Pancreas (tissue), 10 donors: Measurements from ENCODE around the gene ZNF165. TPM values are rescaled to one million over a fixed set of nuclear protein-coding genes. Genes with fewer than 3 reads are reported as not detected.
"Not testable (repeated sequence)": the region's sequence is repeated elsewhere in the genome, so short reads cannot be mapped to it uniquely, and the experiment has no call there.

ENCODE experiments used
- ATAC-seq, 4 donors: fragments of 200-7000 bp; cut with Tn5 transposase; one replicate each; pipeline versions ENCODE4 v1.8.0 to v1.9.1; 2020; ENCODE audit warnings: mild to moderate bottlenecking in 4 of 4, moderate library complexity in 4 of 4
- DNase-seq, 6 donors: peaks; one replicate each; pipeline ENCODE4 v3.0.0-alpha.2; 2020
- FAIRE-seq: peaks from 2 replicates; lab custom pipeline; 2012; peaks lifted over from hg19 to GRCh38; lab: Jason Lieb, UNC
- H3K27ac ChIP-seq, 4 donors: fragments of 200-600 bp; sonication (generic); 1 replicate in 3 of 4; 2 replicates in 1 of 4; pipeline versions ENCODE4 v1.5.0 to v1.8.0; 2020
- H3K27me3 ChIP-seq, 4 donors: fragments of 200-600 bp; one replicate each; pipeline ENCODE4 v1.8.0; 2021
- H3K36me3 ChIP-seq, 3 donors: fragments of 200-600 bp; sonication (generic) in 1 of 3; one replicate each; pipeline versions ENCODE4 v1.5.0 to v1.8.0; 2020 to 2021
- H3K4me1 ChIP-seq, 3 donors: fragments of 200-600 bp; one replicate each; pipeline ENCODE4 v1.8.0; 2021
- H3K4me3 ChIP-seq, 4 donors: fragments of 200-600 bp; sonication (generic) in 2 of 4; one replicate each; pipeline versions ENCODE4 v1.5.0 to v1.8.0; 2020 to 2021
- H3K9me3 ChIP-seq, 4 donors: fragments of 200-600 bp; one replicate each; pipeline ENCODE4 v1.8.0; 2021
- CTCF ChIP-seq, 4 donors: fragments of 200-600 bp; sonication (generic) in 3 of 4; IDR thresholded peaks; one replicate each; pipeline versions ENCODE4 v1.5.0 to v1.8.0; 2021; ENCODE audit warnings: antibody characterized with exemption in 4 of 4
- WGBS, 2 donors: extraction: QIAGEN DNeasy Blood & Tissue Kit; methylation state at CpG; one replicate each; pipeline ENCODE4 v1.1.7; 2013; 5-methylcytosine and 5-hydroxymethylcytosine counted together
- intact Hi-C, 3 donors: fragments of 100-400 bp; cut with DNase I; formaldehyde crosslinking; loops; one replicate each; pipeline versions ENCODE4 v1.11.1 to v1.14.2; 2022
- polyA plus RNA-seq, 2 donors: library from polyadenylated mRNA; stranded (reverse); fragments of 200-250 nt; gene quantifications; one replicate each; pipeline ENCODE4 v1.2.3, GENCODE V29; 2013
- total RNA-seq, 6 donors: library from RNA; stranded (reverse); fragmentation: NEBNext Ultra II Directional in 4 of 6; extraction: Animal tissue kit (Norgen Biotek cat#: 25700) in 4 of 6; gene quantifications; one replicate each; pipeline versions ENCODE4 v1.2.1 to v1.2.4, GENCODE V29; 2021 to 2023
- donor health status: healthy with polysubstance abuse.
- donor health status: DM: no; HTN: no; CAD: no; lungs with moderate emphysema.
- donor health status: DM: no; HTN: no; CAD: no.
- donor health status: control.
- donor health status: control.
- donor health status: Bipolar disorder and iron deficiency.
- donor health status: DM: yes; HTN: yes; CAD: no.
- donor health status: DM: no; HTN: no; CAD: no.
- donor health status: DM: no; HTN: no; CAD: no.
- donor health status: DM: yes; HTN: yes; CAD: no.

ZNF165 gene
- total RNA-seq (1 to 10 TPM; 2.8 to 4.3 (median 3.2) TPM), polyA plus RNA-seq (1 to 10 TPM; 2.8 to 4.0 TPM)

- peak within 1 kb of the TSS; percentile 52 to 86 (median 64) for H3K4me3 ChIP-seq
- peak; percentile 39 to 62 (median 50) for ATAC-seq
- WGBS, 2 donors = 0 to 2% methylated on average over 14 to 15 of the region's 15 CpGs
- FAIRE-seq, H3K27me3 ChIP-seq, H3K36me3 ChIP-seq, H3K9me3 ChIP-seq, intact Hi-C loops, H3K4me1 ChIP-seq: not testable (repeated sequence)
- DNase-seq = peak in 1 of 6 donors; percentile 30
- H3K27ac ChIP-seq = peak within 1 kb of the TSS; percentile 66 to 93 (median 80)
Observed at GRCh38 chr6:28080381-28080630, at the start of gene ZNF165. Gene ZNF165 (plus strand): TSS chr6:28080568. CDS start chr6:28085481, 4,913 bp downstream.

- H3K4me3 ChIP-seq = no peak overlapping the region
- TF ChIP-seq CTCF (IDR thresholded peaks at IDR 0.05) = no peak
- H3K27ac ChIP-seq = no peak overlapping the region
- 78 to 81% methylated on average over 4 of the region's 4 CpGs for WGBS, 2 donors
- DNase-seq (no peak), ATAC-seq (no peak), FAIRE-seq (no peak)
- H3K4me1 ChIP-seq = no peaks in the 10 kb centered on the region
- no peaks in the 10 kb centered on the region for H3K36me3 ChIP-seq
- H3K9me3 ChIP-seq = no peaks in the 10 kb centered on the region
- intact Hi-C loops = no loop called here
- no peaks in the 10 kb centered on the region for H3K27me3 ChIP-seq
Observed at GRCh38 chr6:28053584-28053983, 26.8 kb upstream of the ZNF165 start.

GRCh38 chr6:28060405-28060804, 20.0 kb upstream of the ZNF165 start:
- no peaks in the 10 kb centered on the region for H3K4me1 ChIP-seq
- ATAC-seq (no peak), FAIRE-seq (no peak), DNase-seq (no peak)
- TF ChIP-seq CTCF (IDR thresholded peaks at IDR 0.05) = no peak
- 35 to 57% methylated on average over 2 of the region's 2 CpGs for WGBS, 2 donors
- intact Hi-C loops = no loop called here
- no peaks in the 10 kb centered on the region for H3K9me3 ChIP-seq
- no peak overlapping the region for H3K27ac ChIP-seq
- no peak overlapping the region for H3K4me3 ChIP-seq
- no peaks in the 10 kb centered on the region for H3K36me3 ChIP-seq
- no peaks in the 10 kb centered on the region for H3K27me3 ChIP-seq

GRCh38 chr6:28064272-28064671, 16.1 kb upstream of the ZNF165 start:
- FAIRE-seq = no peak
- TF ChIP-seq CTCF (IDR thresholded peaks at IDR 0.05) = no peak
- DNase-seq = no peak
- intact Hi-C loops = no loop called here
- no peak for ATAC-seq
- Histone ChIP-seq H3K36me3 (no peaks in the 10 kb centered on the region), H3K27me3 (no peaks in the 10 kb centered on the region), H3K27ac (no peak overlapping the region), H3K4me3 (no peak overlapping the region), H3K9me3 (no peaks in the 10 kb centered on the region), H3K4me1 (no peaks in the 10 kb centered on the region)
- WGBS, 2 donors = 63 to 73% methylated on average over 3 of the region's 3 CpGs

GRCh38 chr6:28068067-28068466, 12.3 kb upstream of the ZNF165 start:
- no peak for FAIRE-seq
- Histone ChIP-seq H3K27ac (no peak overlapping the region), H3K27me3 (peaks cover 0 to 4% (median 0%) of the 10 kb centered on the region in 4 donors), H3K36me3 (no peaks in the 10 kb centered on the region), H3K4me3 (no peak overlapping the region), H3K4me1 (no peaks in the 10 kb centered on the region), H3K9me3 (no peaks in the 10 kb centered on the region)
- intact Hi-C loops = no loop called here
- DNase-seq = no peak
- no peak for ATAC-seq
- TF ChIP-seq CTCF (IDR thresholded peaks at IDR 0.05) = no peak

GRCh38 chr6:28070968-28071367, 9.4 kb upstream of the ZNF165 start:
- FAIRE-seq = not testable (repeated sequence)

More at GRCh38 chr6:28070968-28071367, 9.4 kb upstream of the ZNF165 start:
- H3K4me1 ChIP-seq, H3K27ac ChIP-seq, intact Hi-C loops, H3K9me3 ChIP-seq, H3K4me3 ChIP-seq, DNase-seq, ATAC-seq, H3K27me3 ChIP-seq, H3K36me3 ChIP-seq: not testable (repeated sequence)
- 82 to 84% methylated on average over 4 of the region's 4 CpGs for WGBS, 2 donors
